Cardiac muscle cell (in vitro differentiated cells and primary cell): Measurements from ENCODE around the gene SETBP1. TPM values are rescaled to one million over a fixed set of nuclear protein-coding genes. Genes with fewer than 3 reads are reported as not detected.

ENCODE experiments used
- DNase-seq, 2 donors: peaks; one replicate each; pipeline versions ENCODE4 v3.0.0 to v3.0.0-alpha.2; 2010 to 2017; ENCODE audit warnings: low read depth in 1 of 2, low spot score in 1 of 2
- H3K27ac ChIP-seq: fragments of 200-600 bp; sonication (generic); 2 replicates; pipeline ENCODE4 v1.5.1; 2016
- H3K27me3 ChIP-seq: fragments of 200-600 bp; sonication (generic); 2 replicates; pipeline ENCODE4 v1.6.0; 2016; ENCODE audit warnings: control low read depth
- H3K36me3 ChIP-seq: fragments of 200-600 bp; sonication (generic); 2 replicates; pipeline ENCODE4 v1.5.1; 2016; ENCODE audit warnings: control low read depth
- H3K4me1 ChIP-seq: fragments of 200-600 bp; sonication (generic); 2 replicates; pipeline ENCODE4 v1.8.1; 2017; ENCODE audit warnings: low read depth, mild to moderate bottlenecking, mixed run types
- H3K4me3 ChIP-seq: fragments of 200-600 bp; sonication (generic); 2 replicates; pipeline ENCODE4 v1.5.1; 2016; ENCODE audit warnings: mild to moderate bottlenecking
- H3K9me3 ChIP-seq: fragments of 200-600 bp; sonication (generic); 2 replicates; pipeline ENCODE4 v1.5.1; 2017; ENCODE audit warnings: low read depth, mild to moderate bottlenecking, control low read depth
- CTCF ChIP-seq: IDR thresholded peaks from 2 replicates; pipeline ENCODE4 v1.5.1; 2012; ENCODE audit warnings: low read depth, mild to moderate bottlenecking, low read length
- polyA plus RNA-seq: library from polyadenylated mRNA; unstranded; fragments of >200 nt; fragmentation: Nextera tagmentation; extraction: Ambion mirVana; gene quantifications from 2 replicates; pipeline ENCODE4 v1.2.1, GENCODE V29; 2016
- total RNA-seq: library from RNA; depleted of rRNA; stranded (reverse); fragments of >200 nt; gene quantifications from 2 replicates; pipeline ENCODE4 v1.2.3, GENCODE V29; 2016

SETBP1 gene
- total and polyA plus RNA-seq, 2 experiments from 2014 or later: 6.3 to 30.6 TPM

GRCh38 chr18:44882163-44882868, 201.6 kb downstream of the SETBP1 start:
- no peak for TF ChIP-seq CTCF
- no peak overlapping the region for H3K27ac ChIP-seq
- no peaks in the 10 kb centered on the region for H3K36me3 ChIP-seq
- peak in 1 of 2 donors; percentile 88 for DNase-seq
- peaks cover 16% of the 10 kb centered on the region for H3K4me1 ChIP-seq
- H3K9me3 ChIP-seq: no peaks in the 10 kb centered on the region
- no peaks in the 10 kb centered on the region for H3K27me3 ChIP-seq
- no peak overlapping the region for H3K4me3 ChIP-seq

DNA sequence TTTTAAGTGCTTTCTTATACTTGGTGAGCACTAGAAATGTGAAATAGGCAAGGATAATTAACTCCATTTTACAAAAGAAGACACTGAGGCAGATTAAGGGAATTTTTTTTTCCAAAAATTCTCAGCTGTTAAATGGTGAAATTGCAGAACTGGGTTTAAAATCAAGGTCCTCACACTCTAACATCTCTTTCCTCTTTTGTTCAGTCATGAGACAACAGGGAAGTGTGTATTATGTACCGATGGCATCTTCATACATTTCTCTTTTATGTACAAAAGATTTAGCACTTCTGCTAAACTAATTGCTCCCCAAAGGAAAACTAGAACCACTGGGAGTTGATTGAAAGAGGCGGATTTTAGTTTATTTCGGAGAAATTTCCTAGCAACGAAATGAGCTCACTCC, 203.0 kb downstream of the SETBP1 start:
- no peaks in the 10 kb centered on the region for H3K27me3 ChIP-seq
- no peaks in the 10 kb centered on the region for H3K9me3 ChIP-seq
- peaks cover 28% of the 10 kb centered on the region for H3K4me1 ChIP-seq
- H3K27ac ChIP-seq: no peak overlapping the region
- no peaks in the 10 kb centered on the region for H3K36me3 ChIP-seq
- H3K4me3 ChIP-seq: no peak overlapping the region
- TF ChIP-seq CTCF: no peak
- DNase-seq: no peak

DNA sequence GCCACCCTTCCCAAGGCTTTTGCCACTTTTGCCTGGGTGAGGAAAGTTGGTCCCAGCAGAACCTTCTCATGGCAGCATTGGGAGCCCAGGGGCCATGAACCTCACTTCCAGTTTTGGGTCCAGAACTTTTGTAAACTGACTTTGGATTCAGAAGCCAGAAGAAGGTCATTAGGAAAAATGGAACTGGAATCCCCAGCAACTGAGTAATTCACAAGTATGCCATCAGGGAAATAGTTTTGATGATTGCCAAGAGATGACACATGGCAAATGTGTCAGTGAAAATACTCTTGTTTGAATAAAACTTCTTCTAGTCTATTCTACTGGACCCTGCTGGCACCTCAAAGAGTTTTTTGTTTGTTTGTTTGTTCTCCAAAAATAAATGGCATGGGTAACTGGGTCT, 203.7 kb downstream of the SETBP1 start:
- Histone ChIP-seq H3K4me3 (no peak overlapping the region), H3K4me1 (peaks cover 28% of the 10 kb centered on the region), H3K27me3 (no peaks in the 10 kb centered on the region), H3K27ac (no peak overlapping the region), H3K36me3 (no peaks in the 10 kb centered on the region), H3K9me3 (no peaks in the 10 kb centered on the region)
- DNase-seq: no peak
- no peak for TF ChIP-seq CTCF

DNA sequence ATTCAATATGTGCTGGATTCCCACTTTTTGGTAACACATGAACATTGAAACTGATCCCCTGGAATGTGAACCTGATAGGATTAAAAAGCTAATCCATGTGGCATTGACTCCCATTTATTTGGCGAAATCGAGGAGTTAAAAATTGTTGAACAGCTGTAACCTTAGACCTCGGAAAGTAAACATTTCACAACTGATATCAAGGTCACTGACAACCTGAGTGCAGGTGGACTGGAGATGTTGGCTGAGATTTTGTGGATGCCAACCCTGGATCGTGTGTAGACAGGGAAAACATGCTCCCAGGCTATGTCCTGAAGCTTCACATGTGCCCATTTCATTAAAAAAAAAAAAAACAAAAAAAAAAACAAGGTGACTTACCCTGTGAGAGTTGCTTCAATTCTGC, 204.8 kb downstream of the SETBP1 start:
- no peak overlapping the region for H3K4me3 ChIP-seq
- DNase-seq: no peak
- H3K9me3 ChIP-seq: no peaks in the 10 kb centered on the region
- H3K27me3 ChIP-seq: no peaks in the 10 kb centered on the region
- H3K36me3 ChIP-seq: no peaks in the 10 kb centered on the region
- no peak for TF ChIP-seq CTCF
- H3K27ac ChIP-seq: no peak overlapping the region
- peaks cover 28% of the 10 kb centered on the region for H3K4me1 ChIP-seq

DNA sequence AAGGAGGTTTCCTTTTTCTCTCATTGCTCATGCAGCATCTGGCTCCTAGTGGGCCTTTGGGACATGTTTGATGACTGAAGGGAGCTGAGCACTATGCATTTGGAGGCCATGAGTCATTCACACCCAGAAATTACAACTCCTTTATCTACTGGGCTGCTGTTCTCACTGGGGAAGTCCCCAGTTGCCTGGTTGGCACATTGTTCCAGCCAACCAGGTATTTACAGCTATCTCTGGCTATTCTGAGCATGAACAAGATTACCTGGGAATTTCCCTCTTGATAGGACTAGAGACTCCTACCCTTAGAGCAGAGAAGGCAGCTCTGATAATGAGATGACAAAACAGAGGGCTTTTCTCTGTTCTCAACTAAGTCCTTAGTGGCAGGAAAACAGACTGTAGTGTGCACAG, 206.5 kb downstream of the SETBP1 start:
- TF ChIP-seq CTCF: no peak
- Histone ChIP-seq H3K4me1 (peaks cover 28% of the 10 kb centered on the region), H3K36me3 (no peaks in the 10 kb centered on the region), H3K4me3 (no peak overlapping the region), H3K9me3 (no peaks in the 10 kb centered on the region), H3K27ac (peak overlapping the region; percentile 51), H3K27me3 (no peaks in the 10 kb centered on the region)
- peak; percentile 67 to 71 for DNase-seq

DNA sequence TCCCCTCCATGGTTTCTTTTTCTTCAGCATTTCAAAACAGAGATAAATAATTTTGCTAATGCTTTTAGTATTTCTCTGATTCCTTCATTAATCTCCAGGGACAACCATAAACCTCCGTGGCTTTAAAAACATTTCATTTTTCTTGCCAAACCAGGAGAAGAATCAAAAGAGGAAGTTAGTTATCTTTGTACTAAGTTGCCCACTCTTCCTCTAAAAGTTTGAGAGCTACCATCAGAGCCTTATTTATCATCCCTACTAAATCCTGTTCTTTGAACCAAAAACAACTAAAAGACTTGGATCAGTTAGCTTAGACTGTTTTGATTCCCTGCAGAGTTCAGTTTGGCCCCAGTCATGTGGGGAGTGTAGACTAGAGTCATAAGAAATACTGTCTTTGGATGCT, 208.4 kb downstream of the SETBP1 start:
- Histone ChIP-seq H3K4me3 (no peak overlapping the region), H3K27me3 (no peaks in the 10 kb centered on the region), H3K27ac (no peak overlapping the region), H3K4me1 (peaks cover 20% of the 10 kb centered on the region), H3K9me3 (no peaks in the 10 kb centered on the region), H3K36me3 (no peaks in the 10 kb centered on the region)
- no peak for TF ChIP-seq CTCF
- DNase-seq: no peak
